Measurements from ENCODE around the gene KIF1A.

Gene KIF1A

GRCh38 chr2:240736281-240737250 lies 83.5 kb downstream of the KIF1A start:
- TF ChIP-seq, protein P1, sequence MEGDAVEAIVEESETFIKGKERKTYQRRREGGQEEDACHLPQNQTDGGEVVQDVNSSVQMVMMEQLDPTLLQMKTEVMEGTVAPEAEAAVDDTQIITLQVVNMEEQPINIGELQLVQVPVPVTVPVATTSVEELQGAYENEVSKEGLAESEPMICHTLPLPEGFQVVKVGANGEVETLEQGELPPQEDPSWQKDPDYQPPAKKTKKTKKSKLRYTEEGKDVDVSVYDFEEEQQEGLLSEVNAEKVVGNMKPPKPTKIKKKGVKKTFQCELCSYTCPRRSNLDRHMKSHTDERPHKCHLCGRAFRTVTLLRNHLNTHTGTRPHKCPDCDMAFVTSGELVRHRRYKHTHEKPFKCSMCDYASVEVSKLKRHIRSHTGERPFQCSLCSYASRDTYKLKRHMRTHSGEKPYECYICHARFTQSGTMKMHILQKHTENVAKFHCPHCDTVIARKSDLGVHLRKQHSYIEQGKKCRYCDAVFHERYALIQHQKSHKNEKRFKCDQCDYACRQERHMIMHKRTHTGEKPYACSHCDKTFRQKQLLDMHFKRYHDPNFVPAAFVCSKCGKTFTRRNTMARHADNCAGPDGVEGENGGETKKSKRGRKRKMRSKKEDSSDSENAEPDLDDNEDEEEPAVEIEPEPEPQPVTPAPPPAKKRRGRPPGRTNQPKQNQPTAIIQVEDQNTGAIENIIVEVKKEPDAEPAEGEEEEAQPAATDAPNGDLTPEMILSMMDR (conservative IDR thresholded peaks at IDR 0.05; ENCODE audit: control insufficient read depth, insufficient read depth, low read depth, low read length), result no peak
- DNase-seq (ENCODE audit: low read depth), result no peak
- H3K4me3 ChIP-seq (ENCODE audit: control insufficient read depth, low read depth, low read length), result no peak overlapping the region

DNA sequence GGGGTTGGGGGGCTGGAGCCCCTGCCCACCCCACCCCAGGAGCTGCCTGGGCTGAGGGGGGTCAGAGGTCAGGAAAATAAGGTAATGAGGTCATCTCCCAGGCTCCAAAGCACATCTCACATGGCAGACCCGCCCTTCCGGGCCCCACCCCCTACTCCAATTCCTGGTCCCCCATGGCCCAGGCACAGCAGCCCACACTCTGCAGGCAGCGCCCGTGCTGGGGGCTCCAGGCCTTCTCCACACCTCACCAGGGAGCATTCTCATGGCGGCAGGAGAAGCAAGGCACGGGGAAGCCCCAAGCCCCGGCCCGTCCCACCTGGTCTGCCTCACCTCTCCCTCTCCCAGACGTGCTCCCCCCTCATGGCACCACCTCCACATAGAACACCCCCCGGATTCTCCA lies 84.5 kb downstream of the KIF1A start:
- no peak for DNase-seq (ENCODE audit: low read depth)
- H3K4me3 ChIP-seq (ENCODE audit: control insufficient read depth, low read depth, low read length), result no peak overlapping the region
- TF ChIP-seq, protein P1 (conservative IDR thresholded peaks at IDR 0.05; ENCODE audit: control insufficient read depth, insufficient read depth, low read depth, low read length), result no peak

DNA sequence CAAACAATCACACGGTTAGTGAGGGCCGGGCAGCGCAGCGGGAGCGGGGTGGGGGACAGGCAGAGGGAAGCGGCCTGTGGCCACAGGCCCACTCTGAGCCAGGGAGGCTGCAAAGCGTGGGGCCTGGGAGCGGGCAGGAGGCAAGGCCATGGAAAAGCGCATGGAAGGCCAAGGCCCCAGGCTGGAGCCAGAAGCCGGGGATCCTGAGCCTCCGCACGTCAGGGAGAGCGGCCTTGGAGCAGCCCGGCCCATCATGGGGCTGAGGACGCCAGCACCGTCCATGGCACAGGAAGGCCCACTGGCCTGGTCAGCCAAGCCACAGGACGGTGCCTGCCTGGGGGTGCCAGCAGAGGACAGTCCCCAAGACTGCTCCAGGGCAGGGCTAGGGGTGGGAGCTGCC lies 85.3 kb downstream of the KIF1A start:
- no peak overlapping the region for H3K4me3 ChIP-seq (ENCODE audit: control insufficient read depth, low read depth, low read length)
- DNase-seq (ENCODE audit: low read depth), result no peak
- TF ChIP-seq, protein P1 (conservative IDR thresholded peaks at IDR 0.05; ENCODE audit: control insufficient read depth, insufficient read depth, low read depth, low read length), result no peak

DNA sequence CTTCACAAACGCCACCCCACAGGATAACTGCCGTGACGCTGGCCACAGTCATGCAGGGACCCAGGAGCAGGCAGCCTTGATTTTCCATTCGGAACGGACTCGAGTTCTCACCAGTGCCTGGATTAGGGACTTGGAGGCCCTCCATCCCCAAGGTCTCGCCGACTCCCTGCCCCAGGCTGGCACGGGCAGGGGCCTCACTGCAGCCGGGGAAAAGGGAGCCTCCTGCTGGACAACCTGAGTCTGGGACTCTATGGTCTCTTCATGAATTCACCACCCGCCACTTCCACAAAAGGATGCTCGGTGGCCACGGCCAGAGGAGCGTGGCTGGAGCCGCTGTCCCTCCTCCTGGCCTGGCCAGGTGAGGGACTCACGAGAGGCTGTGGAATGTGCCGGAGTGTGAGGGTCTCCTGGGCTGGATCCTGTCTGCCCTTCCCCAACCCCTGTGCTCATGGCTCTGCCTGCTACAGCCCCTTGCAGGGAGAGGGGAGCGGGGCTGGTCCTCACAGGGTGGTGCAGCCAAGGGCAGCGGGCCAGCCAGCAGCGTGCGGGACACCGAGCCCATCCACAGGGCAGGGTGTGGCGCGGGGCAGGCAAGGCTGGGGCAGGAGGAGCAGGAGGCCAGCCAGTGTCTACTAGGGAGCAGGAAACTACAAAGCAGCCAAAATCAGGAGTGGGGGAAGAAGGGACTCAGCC lies 86.1 kb downstream of the KIF1A start:
- no peak for DNase-seq (ENCODE audit: low read depth)
- TF ChIP-seq, protein P1 (conservative IDR thresholded peaks at IDR 0.05; ENCODE audit: control insufficient read depth, insufficient read depth, low read depth, low read length), result peak; percentile 11
- H3K4me3 ChIP-seq (ENCODE audit: control insufficient read depth, low read depth, low read length), result no peak overlapping the region

DNA sequence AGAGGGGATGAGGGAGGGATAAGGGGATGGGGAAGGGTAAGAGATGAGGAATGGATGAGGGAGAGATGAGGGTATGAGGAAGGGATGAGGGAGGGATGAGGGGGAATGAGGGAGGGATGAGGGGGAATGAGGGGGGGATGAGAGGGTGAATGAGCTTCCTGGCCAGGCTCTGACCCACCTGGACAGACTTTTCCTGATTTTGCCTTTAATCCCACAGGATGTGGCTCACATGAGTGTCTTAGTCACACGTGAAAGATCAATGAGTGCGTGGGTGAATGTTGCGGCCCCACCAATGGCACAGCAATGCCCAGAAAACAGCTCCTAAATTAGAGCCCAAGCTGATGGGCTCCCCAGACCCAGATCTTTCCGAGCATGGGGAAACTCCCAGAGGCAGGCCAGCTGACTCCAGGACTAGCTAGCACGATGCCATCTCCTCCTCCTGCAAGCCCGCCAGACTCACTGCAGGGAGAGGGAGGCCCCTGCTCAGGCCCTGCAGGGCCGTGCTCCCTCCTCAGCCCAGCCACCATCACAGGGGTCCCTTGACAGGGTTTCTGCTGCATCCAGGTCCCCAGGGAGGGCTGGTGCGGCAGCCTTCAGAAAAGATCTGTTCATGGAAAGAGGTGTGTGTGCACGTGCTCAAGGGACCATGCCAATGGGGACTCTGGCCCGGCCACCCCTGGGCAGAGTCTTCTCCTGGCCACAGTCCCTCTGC lies 87.0 kb downstream of the KIF1A start:
- H3K4me3 ChIP-seq (ENCODE audit: control insufficient read depth, low read depth, low read length), result no peak overlapping the region
- TF ChIP-seq, protein P1 (conservative IDR thresholded peaks at IDR 0.05; ENCODE audit: control insufficient read depth, insufficient read depth, low read depth, low read length), result no peak
- peak; percentile 5 for DNase-seq (ENCODE audit: low read depth)

GRCh38 chr2:240732184-240732583 lies 87.8 kb downstream of the KIF1A start:
- no peak for DNase-seq (ENCODE audit: low read depth)
- no peak overlapping the region for H3K4me3 ChIP-seq (ENCODE audit: control insufficient read depth, low read depth, low read length)
- TF ChIP-seq, protein P1 (conservative IDR thresholded peaks at IDR 0.05; ENCODE audit: control insufficient read depth, insufficient read depth, low read depth, low read length), result no peak
